NB4 (cell line): ENCODE results near the gene TTLL5.

Experiments used
- DNase-seq: peaks from one replicate; pipeline ENCODE4 v3.0.0; 2010; ENCODE audit warnings: low read depth
- H3K4me3 ChIP-seq: one replicate; pipeline ENCODE4 v1.5.1; 2011; ENCODE audit warnings: mild to moderate bottlenecking, low read depth, low read length, moderate library complexity
- MAX ChIP-seq: IDR thresholded peaks from 2 replicates; pipeline ENCODE4 v1.6.1; 2011; ENCODE audit warnings: low read depth, low read length
- MYC ChIP-seq: IDR thresholded peaks from 2 replicates; pipeline ENCODE4 v1.6.1; 2011; ENCODE audit warnings: low read depth, low read length
- POLR2A ChIP-seq: IDR thresholded peaks from 2 replicates; pipeline ENCODE4 v1.6.1; 2011; ENCODE audit warnings: mild to moderate bottlenecking; ENCODE audit not compliant: insufficient read length; ENCODE audit errors: extremely low read depth
- TF ChIP-seq, protein P1 (sequence below): IDR thresholded peaks from one replicate; pipeline ENCODE4 v1.5.1; 2012; ENCODE audit warnings: low read depth, low read length

TTLL5 gene

GRCh38 chr14:75832621-75833297, 171.7 kb downstream of the TTLL5 start:
- TF ChIP-seq, protein P1, sequence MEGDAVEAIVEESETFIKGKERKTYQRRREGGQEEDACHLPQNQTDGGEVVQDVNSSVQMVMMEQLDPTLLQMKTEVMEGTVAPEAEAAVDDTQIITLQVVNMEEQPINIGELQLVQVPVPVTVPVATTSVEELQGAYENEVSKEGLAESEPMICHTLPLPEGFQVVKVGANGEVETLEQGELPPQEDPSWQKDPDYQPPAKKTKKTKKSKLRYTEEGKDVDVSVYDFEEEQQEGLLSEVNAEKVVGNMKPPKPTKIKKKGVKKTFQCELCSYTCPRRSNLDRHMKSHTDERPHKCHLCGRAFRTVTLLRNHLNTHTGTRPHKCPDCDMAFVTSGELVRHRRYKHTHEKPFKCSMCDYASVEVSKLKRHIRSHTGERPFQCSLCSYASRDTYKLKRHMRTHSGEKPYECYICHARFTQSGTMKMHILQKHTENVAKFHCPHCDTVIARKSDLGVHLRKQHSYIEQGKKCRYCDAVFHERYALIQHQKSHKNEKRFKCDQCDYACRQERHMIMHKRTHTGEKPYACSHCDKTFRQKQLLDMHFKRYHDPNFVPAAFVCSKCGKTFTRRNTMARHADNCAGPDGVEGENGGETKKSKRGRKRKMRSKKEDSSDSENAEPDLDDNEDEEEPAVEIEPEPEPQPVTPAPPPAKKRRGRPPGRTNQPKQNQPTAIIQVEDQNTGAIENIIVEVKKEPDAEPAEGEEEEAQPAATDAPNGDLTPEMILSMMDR = no peak
- no peak for TF ChIP-seq MAX
- no peak for TF ChIP-seq POLR2A
- no peak for TF ChIP-seq MYC
- no peak overlapping the region for H3K4me3 ChIP-seq
- DNase-seq = no peak

GRCh38 chr14:75833326-75834020, 172.4 kb downstream of the TTLL5 start:
- TF ChIP-seq MYC (no peak), POLR2A (no peak), MAX (no peak)
- TF ChIP-seq, protein P1 = no peak
- no peak for DNase-seq
- H3K4me3 ChIP-seq = no peak overlapping the region

DNA sequence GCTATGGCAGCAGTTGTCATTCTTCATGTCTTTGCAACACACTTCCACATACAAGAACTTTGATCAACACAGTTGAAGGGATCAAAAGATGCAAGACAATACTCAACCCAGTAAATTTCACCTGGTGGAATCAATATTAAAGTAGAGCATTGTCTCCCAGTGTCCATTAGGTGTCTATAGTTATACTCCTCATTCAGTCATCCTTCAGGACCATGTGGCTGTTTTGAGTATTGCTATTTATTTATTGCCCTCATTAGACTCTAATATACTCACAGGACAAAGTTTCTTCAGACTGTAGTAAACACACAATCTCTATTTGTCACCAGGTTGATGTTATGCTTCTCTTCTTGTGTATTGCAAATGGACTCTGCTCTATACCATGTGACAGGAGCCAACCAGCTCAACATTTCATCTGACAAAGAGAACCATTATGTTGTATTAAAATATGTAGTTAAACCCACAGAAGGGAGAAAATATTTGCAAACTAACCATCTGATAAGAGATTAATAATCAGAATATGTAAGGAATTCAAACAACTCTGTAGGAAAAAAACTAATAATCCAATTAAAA, 174.2 kb downstream of the TTLL5 start:
- no peak for DNase-seq
- H3K4me3 ChIP-seq = no peak overlapping the region
- TF ChIP-seq MAX = no peak
- TF ChIP-seq, protein P1 = no peak
- TF ChIP-seq MYC = no peak
- TF ChIP-seq POLR2A = no peak

DNA sequence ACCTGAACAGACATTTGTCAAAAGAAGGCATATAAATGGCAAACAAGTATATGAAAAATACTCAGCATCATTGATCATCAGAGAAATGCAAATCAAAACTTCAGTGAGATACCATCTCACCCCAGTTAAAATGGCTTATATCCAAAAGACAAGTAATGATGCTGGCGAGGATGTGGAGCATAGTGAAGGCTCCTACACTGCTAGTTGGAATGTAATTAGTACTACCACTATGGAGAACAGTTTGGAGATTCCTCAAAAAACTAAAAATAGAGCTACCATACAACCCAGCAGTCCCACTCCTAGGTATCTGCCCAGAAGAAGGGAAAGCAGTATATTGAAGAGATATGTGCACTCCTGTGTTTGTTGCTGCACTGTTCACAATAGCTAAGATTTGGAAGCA, 174.7 kb downstream of the TTLL5 start:
- TF ChIP-seq MAX = no peak
- TF ChIP-seq MYC = no peak
- TF ChIP-seq POLR2A = no peak
- TF ChIP-seq, protein P1 = no peak
- H3K4me3 ChIP-seq = no peak overlapping the region
- DNase-seq = no peak

DNA sequence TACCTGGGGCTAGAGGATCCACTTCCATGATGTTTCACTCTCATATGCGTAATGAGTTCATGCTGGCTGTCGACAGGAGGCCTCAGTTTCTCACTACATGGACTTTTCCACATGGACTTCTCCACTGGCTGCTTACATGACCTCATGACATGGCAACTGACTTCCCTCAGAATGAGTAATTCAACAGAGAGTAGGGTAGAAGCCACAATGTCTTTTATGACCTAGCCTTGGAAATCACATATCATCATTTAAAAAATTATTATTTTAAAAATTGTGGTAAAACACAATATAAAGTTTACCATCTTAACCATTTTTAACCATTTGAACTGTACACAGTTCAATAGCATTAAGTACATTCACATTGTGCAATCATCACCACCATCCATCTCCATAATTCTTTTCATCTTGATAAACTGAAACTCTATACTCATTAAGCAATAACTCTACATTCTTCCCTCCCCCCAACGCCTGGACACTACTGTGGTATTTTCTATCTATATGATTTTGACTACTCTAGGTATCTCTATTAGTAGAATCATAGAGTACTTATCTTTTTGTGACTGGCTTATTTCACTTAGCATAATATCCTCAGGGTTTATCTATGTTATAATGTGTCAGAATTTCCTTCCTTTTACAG, 176.2 kb downstream of the TTLL5 start:
- H3K4me3 ChIP-seq = no peak overlapping the region
- TF ChIP-seq POLR2A = no peak
- TF ChIP-seq MYC = no peak
- no peak for TF ChIP-seq MAX
- TF ChIP-seq, protein P1 = no peak
- DNase-seq = peak; percentile 5
